HG03159 (cell line): Measurements from ENCODE around the gene UBA7.
A peak's percentile ranks its signal among the peaks of the same experiment; 100 is the strongest.
"Not testable (repeated sequence)": the region's sequence is repeated elsewhere in the genome, so short reads cannot be mapped to it uniquely, and the experiment has no call there.

Experiments
- ATAC-seq: cut with Tn5 transposase; IDR thresholded peaks from one replicate; pipeline ENCODE4 v1.9.1; 2021; ENCODE audit warnings: mild to moderate bottlenecking, moderate library complexity; ENCODE audit not compliant: unreplicated experiment

Gene UBA7

GRCh38 chr3:49813497-49814174 is at the start of gene UBA7:
Gene UBA7, minus strand, starts transcription at chr3:49813953. Its CDS starts 166 bp downstream, at chr3:49813787.
- peak; percentile 49 for ATAC-seq

GRCh38 chr3:49859576-49860305 is 46.0 kb upstream of the UBA7 start:
- ATAC-seq = no peak

- ATAC-seq = peak; percentile 90
These were observed 42.6 kb upstream of the UBA7 start, which contains the start of gene TRAIP for GRCh38 chr3:49856181-49857005. Gene TRAIP, minus strand, starts transcription at chr3:49856564. Its CDS starts 111 bp downstream, at chr3:49856453.

- no peak for ATAC-seq
These were observed 41.9 kb upstream of the UBA7 start for GRCh38 chr3:49855662-49856061.

- no peak for ATAC-seq
These were observed 31.9 kb upstream of the UBA7 start for GRCh38 chr3:49845694-49846093.

GRCh38 chr3:49844464-49845183 is 30.9 kb upstream of the UBA7 start:
- ATAC-seq = no peak

- no peak for ATAC-seq
These were observed 29.2 kb upstream of the UBA7 start for GRCh38 chr3:49842843-49843517.

- no peak for ATAC-seq
These were observed 28.1 kb upstream of the UBA7 start for GRCh38 chr3:49841806-49842205.

- no peak for ATAC-seq
These were observed 27.5 kb upstream of the UBA7 start for GRCh38 chr3:49841126-49841696.

- ATAC-seq = no peak
These were observed 26.6 kb upstream of the UBA7 start for GRCh38 chr3:49840388-49840787.

GRCh38 chr3:49839193-49839809 is 25.5 kb upstream of the UBA7 start:
- no peak for ATAC-seq

- no peak for ATAC-seq
These were observed 17.6 kb upstream of the UBA7 start for GRCh38 chr3:49831341-49831740.

- ATAC-seq = no peak
These were observed 12.3 kb upstream of the UBA7 start for GRCh38 chr3:49826016-49826415.

- not testable (repeated sequence) for ATAC-seq
These were observed 9.4 kb upstream of the UBA7 start for GRCh38 chr3:49823131-49823530.

GRCh38 chr3:49812916-49813496 is 747 bp downstream of the UBA7 start:
- ATAC-seq = no peak

- ATAC-seq = no peak
These were observed 6.2 kb downstream of the UBA7 start for GRCh38 chr3:49807431-49808114.

- no peak for ATAC-seq
These were observed 6.9 kb downstream of the UBA7 start for GRCh38 chr3:49806850-49807249.

- ATAC-seq = no peak
These were observed 7.7 kb downstream of the UBA7 start for GRCh38 chr3:49805897-49806701.
